GM12878 (cell line): ENCODE data around the gene TNRC18. TPM values are rescaled to one million over a fixed set of nuclear protein-coding genes. Genes with fewer than 3 reads are reported as not detected.

Experiments
- ATAC-seq: fragments of 200-7000 bp; cut with Tn5 transposase; 3 replicates; pipeline ENCODE4 v1.9.1; 2020; ENCODE audit warnings: mild to moderate bottlenecking, moderate library complexity
- BruUV-seq: library from RNA; stranded (reverse); fragments of 400-500 nt; replicated peaks from 2 replicates; lab custom pipeline; 2021; lab: Mats Ljungman, UMichigan
- CTCF ChIA-PET: fragments of 300-600 bp; sonication (Branson Sonifier 250); formaldehyde crosslinking; extraction: SDS; loops from one replicate; lab custom pipeline; 2021; ENCODE audit warnings: inconsistent platforms; lab: Yijun Ruan, JAX
- POLR2A ChIA-PET: fragments of 350-600 bp; formaldehyde crosslinking; extraction: SDS; loops from one replicate; lab custom pipeline; 2021; ENCODE audit warnings: inconsistent platforms; lab: Charles Lee
- RAD21 ChIA-PET: fragments of 300-600 bp; sonication (Branson Sonifier 250); formaldehyde crosslinking; loops from one replicate; lab custom pipeline; 2023; ENCODE audit warnings: antibody characterized with exemption; ENCODE audit not compliant: unreplicated experiment; lab: Charles Lee
- SMC1A ChIA-PET: fragments of 300-600 bp; sonication (Branson Sonifier 250); formaldehyde crosslinking; loops from one replicate; lab custom pipeline; 2023; ENCODE audit not compliant: unreplicated experiment, uncharacterized antibody; lab: Charles Lee
- DNase-seq: peaks from one replicate; pipeline ENCODE4 v3.0.0-alpha.2; 2011; ENCODE audit warnings: low read depth, low spot score
- FAIRE-seq: peaks from 3 replicates; lab custom pipeline; 2011; peaks lifted over from hg19 to GRCh38; lab: Jason Lieb, UNC
- H2AFZ ChIP-seq: 2 replicates; pipeline ENCODE4 v1.6.0; 2011; ENCODE audit warnings: low read depth, low read length, control low read depth; ENCODE audit not compliant: control insufficient read depth
- H3K27ac ChIP-seq: 2 replicates; pipeline ENCODE4 v1.5.1; 2011; ENCODE audit warnings: control low read depth; ENCODE audit not compliant: control insufficient read depth, insufficient read depth
- H3K27me3 ChIP-seq, 2 experiments: replicated peaks in 1 of 2; 2 replicates each; pipeline versions ENCODE4 v1.6.0 to v1.6.1; 2011; ENCODE audit warnings: low read length in 1 of 2; ENCODE audit not compliant: control insufficient read depth in 2 of 2, insufficient read depth in 2 of 2
- H3K36me3 ChIP-seq, 2 experiments: 2 replicates each; pipeline ENCODE4 v1.5.1; 2011; ENCODE audit warnings: low read length in 1 of 2; ENCODE audit not compliant: control insufficient read depth in 2 of 2, insufficient read depth in 2 of 2
- H3K4me1 ChIP-seq: 2 replicates; pipeline ENCODE4 v1.6.1; 2011; ENCODE audit warnings: mild to moderate bottlenecking, low read length, moderate library complexity, mixed read lengths; ENCODE audit not compliant: control insufficient read depth, insufficient read depth
- H3K4me2 ChIP-seq: 2 replicates; pipeline ENCODE4 v1.6.0; 2011; ENCODE audit warnings: control low read depth; ENCODE audit not compliant: control insufficient read depth, insufficient read depth
- H3K4me3 ChIP-seq: fragments of 200-600 bp; sonication (generic); 2 replicates; pipeline ENCODE4 v1.5.1; 2016
- H3K79me2 ChIP-seq: 2 replicates; pipeline ENCODE4 v1.6.0; 2011; ENCODE audit warnings: low read length; ENCODE audit not compliant: control insufficient read depth, insufficient read depth
- H3K9ac ChIP-seq: 2 replicates; pipeline ENCODE4 v1.8.0; 2011; ENCODE audit warnings: low read length, control low read depth, mixed read lengths; ENCODE audit not compliant: control insufficient read depth, insufficient read depth
- H3K9me3 ChIP-seq: replicated peaks from 3 replicates; pipeline ENCODE4 v1.5.1; 2011; ENCODE audit warnings: mild to moderate bottlenecking, low read length; ENCODE audit not compliant: control insufficient read depth, insufficient read depth
- H4K20me1 ChIP-seq: 2 replicates; pipeline ENCODE4 v1.6.0; 2011; ENCODE audit not compliant: control insufficient read depth, insufficient read depth
- CREM ChIP-seq: IDR thresholded peaks from 2 replicates; pipeline ENCODE4 v1.6.1; 2014; ENCODE audit warnings: antibody characterized with exemption, low read depth
- HDAC2 ChIP-seq: fragments of 200-600 bp; sonication (generic); IDR thresholded peaks from 2 replicates; pipeline ENCODE4 v1.6.1; 2017
- MTA3 ChIP-seq: IDR thresholded peaks from 2 replicates; pipeline ENCODE4 v1.6.1; 2012; ENCODE audit warnings: low read length, inconsistent platforms, borderline replicate concordance
- POLR2AphosphoS2 ChIP-seq: IDR thresholded peaks from 2 replicates; pipeline ENCODE4 v1.6.1; 2011; ENCODE audit warnings: low read depth, mild to moderate bottlenecking, low read length, improper control_type of control experiment, moderate library complexity
- RAD51 ChIP-seq: fragments of 450-650 bp; IDR thresholded peaks from 2 replicates; pipeline ENCODE4 v1.6.1; 2016; ENCODE audit warnings: moderate library complexity, mild to moderate bottlenecking, inconsistent platforms
- SREBF1 ChIP-seq: IDR thresholded peaks from 2 replicates; pipeline ENCODE4 v1.6.1; 2012; ENCODE audit warnings: mild to moderate bottlenecking, low read length
- SRF ChIP-seq, 2 experiments: IDR thresholded peaks; 2 replicates each; pipeline ENCODE4 v1.6.1; 2011; ENCODE audit warnings: low read depth in 2 of 2, low read length in 2 of 2, mild to moderate bottlenecking in 1 of 2, moderate library complexity in 1 of 2
- WRNIP1 ChIP-seq: IDR thresholded peaks from 2 replicates; pipeline ENCODE4 v1.6.1; 2011; ENCODE audit warnings: low read depth, low read length, improper control_type of control experiment, borderline replicate concordance
- WGBS: methylation state at CpG from one replicate; pipeline ENCODE4 v1.1.6; 2016; ENCODE audit warnings: low lambda C conversion rate; ENCODE audit not compliant: insufficient replicate concordance, insufficient coverage; ENCODE audit errors: missing lambda C conversion rate; 5-methylcytosine and 5-hydroxymethylcytosine counted together
- in situ Hi-C: fragments of 300-500 bp; cut with MboI; formaldehyde crosslinking; loops from 9 replicates; pipeline ENCODE4 v1.14.3; 2018; ENCODE audit warnings: mixed read lengths
- intact Hi-C: fragments of 100-400 bp; cut with micrococcal nuclease; formaldehyde crosslinking; loops from one replicate; pipeline ENCODE4 v1.14.2; 2022; ENCODE audit not compliant: unreplicated experiment
- polyA plus RNA-seq, 11 experiments: library from polyadenylated mRNA; depleted of rRNA in 4 of 11; unstranded in 6 of 11; stranded (reverse) in 5 of 11; fragments of >200 nt; fragmentation: Nextera tagmentation in 4 of 11; fragmentation: Illumina TruSeq in 1 of 11; extraction: Ambion mirVana in 4 of 11; extraction: Trizol in 1 of 11; gene quantifications; 1 replicate in 1 of 11; 2 replicates in 10 of 11; pipeline versions ENCODE4 v1.2.1 to v1.2.3, GENCODE V29; 2011 to 2016; ENCODE audit warnings: inconsistent platforms in 2 of 11, missing spikeins in 2 of 11, low read depth in 1 of 11
- total RNA-seq, 4 experiments: library from RNA; depleted of rRNA in 3 of 4; stranded (reverse); fragments of >200 nt in 3 of 4; fragmentation: Illumina TruSeq in 1 of 4; extraction: Trizol in 1 of 4; gene quantifications; 2 replicates each; pipeline versions ENCODE4 v1.2.1 to v1.2.3, GENCODE V29; 2013 to 2021
- TF ChIP-seq, protein P1 (sequence below): IDR thresholded peaks from 2 replicates; pipeline ENCODE4 v1.6.1; 2012; ENCODE audit warnings: low read depth, low read length, improper control_type of control experiment
- TF ChIP-seq, protein P2 (sequence below): fragments of 450-650 bp; formaldehyde crosslinking; IDR thresholded peaks from 2 replicates; pipeline ENCODE4 v1.5.0; 2022; ENCODE audit warnings: mild to moderate bottlenecking, missing genetic modification characterization
- TF ChIP-seq, protein P3 (sequence below): IDR thresholded peaks from 2 replicates; pipeline ENCODE4 v1.6.1; 2011; ENCODE audit warnings: borderline replicate concordance, low read depth, mild to moderate bottlenecking, moderate library complexity, mixed read lengths, low read length; ENCODE audit not compliant: insufficient read depth; ENCODE audit errors: extremely low read length
- TF ChIP-seq, protein P4 (sequence below): fragments of 450-650 bp; IDR thresholded peaks from 2 replicates; pipeline ENCODE4 v1.6.1; 2014; ENCODE audit warnings: mild to moderate bottlenecking
- TF ChIP-seq, protein P5 (sequence below): IDR thresholded peaks from 2 replicates; pipeline ENCODE4 v1.6.1; 2012; ENCODE audit warnings: improper control_type of control experiment, low read depth, low read length; ENCODE audit not compliant: insufficient replicate concordance

TNRC18 gene
- total and polyA plus RNA-seq, 10 of the 15 experiments (the other 5 are each of a cell fraction or from before 2014, with no cell fraction given), result 0.02 to 31.7 (median 5.4) TPM

DNA sequence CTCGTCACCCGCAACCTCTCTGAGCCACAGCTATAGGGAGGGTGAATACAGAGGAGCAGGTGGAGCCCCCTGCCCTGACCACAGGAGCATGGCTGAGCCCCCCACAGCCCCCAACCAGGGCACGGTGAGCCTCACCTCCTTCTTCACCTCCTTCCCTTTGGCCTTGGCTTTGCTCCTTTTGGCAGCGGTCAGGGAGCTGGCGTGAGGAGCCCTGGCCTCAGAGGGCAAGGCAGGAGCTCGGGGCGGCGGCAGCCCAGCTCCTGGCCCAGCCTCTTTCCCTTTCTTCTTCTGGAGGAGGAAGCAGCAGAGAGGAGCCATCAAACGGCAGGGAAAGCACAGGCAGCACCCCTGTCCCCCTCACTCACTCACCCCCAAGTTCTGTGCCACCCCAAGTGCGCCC is 98.7 kb downstream of the TNRC18 start:
- POLR2A ChIA-PET, result no interaction called here
- RAD21 ChIA-PET, result no interaction called here
- ATAC-seq, result no peak
- no peaks in the 10 kb centered on the region for H4K20me1 ChIP-seq
- no peak overlapping the region for H3K9ac ChIP-seq
- H3K4me3 ChIP-seq, result no peak overlapping the region
- CTCF ChIA-PET, result interaction anchor here (0.6 kb wide), 1 partner anchor 85 kb away, joined by 3 read pairs; no protein-coding TSS in a partner anchor
- H3K36me3 ChIP-seq, result peaks cover 0 to 1% of the 10 kb centered on the region in 2 experiments; a peak in 2 of 4 replicates
- no peak for FAIRE-seq
- no peaks in the 10 kb centered on the region; the same call in 2 of the 3 replicates for H3K9me3 ChIP-seq
- no peaks in the 10 kb centered on the region for H3K79me2 ChIP-seq
- intact Hi-C loops (no loop called here), in situ Hi-C loops (no loop called here)
- H3K27me3 ChIP-seq, result no peaks in the 10 kb centered on the region
- SMC1A ChIA-PET, result no interaction called here
- no peak overlapping the region for H3K4me2 ChIP-seq
- WGBS, result 96% methylated on average over 10 of the region's 10 CpGs
- no TSS peak for BruUV-seq
- H3K4me1 ChIP-seq, result no peaks in the 10 kb centered on the region
- no peak overlapping the region for H3K27ac ChIP-seq
- DNase-seq, result no peak
- no peak overlapping the region for H2AFZ ChIP-seq
- TF ChIP-seq, protein P1, sequence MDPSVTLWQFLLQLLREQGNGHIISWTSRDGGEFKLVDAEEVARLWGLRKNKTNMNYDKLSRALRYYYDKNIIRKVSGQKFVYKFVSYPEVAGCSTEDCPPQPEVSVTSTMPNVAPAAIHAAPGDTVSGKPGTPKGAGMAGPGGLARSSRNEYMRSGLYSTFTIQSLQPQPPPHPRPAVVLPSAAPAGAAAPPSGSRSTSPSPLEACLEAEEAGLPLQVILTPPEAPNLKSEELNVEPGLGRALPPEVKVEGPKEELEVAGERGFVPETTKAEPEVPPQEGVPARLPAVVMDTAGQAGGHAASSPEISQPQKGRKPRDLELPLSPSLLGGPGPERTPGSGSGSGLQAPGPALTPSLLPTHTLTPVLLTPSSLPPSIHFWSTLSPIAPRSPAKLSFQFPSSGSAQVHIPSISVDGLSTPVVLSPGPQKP, result no peak
- TF ChIP-seq, protein P2, sequence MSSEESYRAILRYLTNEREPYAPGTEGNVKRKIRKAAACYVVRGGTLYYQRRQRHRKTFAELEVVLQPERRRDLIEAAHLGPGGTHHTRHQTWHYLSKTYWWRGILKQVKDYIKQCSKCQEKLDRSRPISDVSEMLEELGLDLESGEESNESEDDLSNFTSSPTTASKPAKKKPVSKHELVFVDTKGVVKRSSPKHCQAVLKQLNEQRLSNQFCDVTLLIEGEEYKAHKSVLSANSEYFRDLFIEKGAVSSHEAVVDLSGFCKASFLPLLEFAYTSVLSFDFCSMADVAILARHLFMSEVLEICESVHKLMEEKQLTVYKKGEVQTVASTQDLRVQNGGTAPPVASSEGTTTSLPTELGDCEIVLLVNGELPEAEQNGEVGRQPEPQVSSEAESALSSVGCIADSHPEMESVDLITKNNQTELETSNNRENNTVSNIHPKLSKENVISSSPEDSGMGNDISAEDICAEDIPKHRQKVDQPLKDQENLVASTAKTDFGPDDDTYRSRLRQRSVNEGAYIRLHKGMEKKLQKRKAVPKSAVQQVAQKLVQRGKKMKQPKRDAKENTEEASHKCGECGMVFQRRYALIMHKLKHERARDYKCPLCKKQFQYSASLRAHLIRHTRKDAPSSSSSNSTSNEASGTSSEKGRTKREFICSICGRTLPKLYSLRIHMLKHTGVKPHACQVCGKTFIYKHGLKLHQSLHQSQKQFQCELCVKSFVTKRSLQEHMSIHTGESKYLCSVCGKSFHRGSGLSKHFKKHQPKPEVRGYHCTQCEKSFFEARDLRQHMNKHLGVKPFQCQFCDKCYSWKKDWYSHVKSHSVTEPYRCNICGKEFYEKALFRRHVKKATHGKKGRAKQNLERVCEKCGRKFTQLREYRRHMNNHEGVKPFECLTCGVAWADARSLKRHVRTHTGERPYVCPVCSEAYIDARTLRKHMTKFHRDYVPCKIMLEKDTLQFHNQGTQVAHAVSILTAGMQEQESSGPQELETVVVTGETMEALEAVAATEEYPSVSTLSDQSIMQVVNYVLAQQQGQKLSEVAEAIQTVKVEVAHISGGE (CRISPR knock-in tag), result no peak
- TF ChIP-seq MTA3 (no peak), SRF (IDR thresholded peaks at IDR 0.05; ENCODE audit: low read depth in 2 of 2, low read length in 2 of 2) (no peak), RAD51 (no peak), CREM (no peak), SREBF1 (no peak), POLR2AphosphoS2 (no peak), HDAC2 (no peak), WRNIP1 (no peak)
- TF ChIP-seq, protein P3, sequence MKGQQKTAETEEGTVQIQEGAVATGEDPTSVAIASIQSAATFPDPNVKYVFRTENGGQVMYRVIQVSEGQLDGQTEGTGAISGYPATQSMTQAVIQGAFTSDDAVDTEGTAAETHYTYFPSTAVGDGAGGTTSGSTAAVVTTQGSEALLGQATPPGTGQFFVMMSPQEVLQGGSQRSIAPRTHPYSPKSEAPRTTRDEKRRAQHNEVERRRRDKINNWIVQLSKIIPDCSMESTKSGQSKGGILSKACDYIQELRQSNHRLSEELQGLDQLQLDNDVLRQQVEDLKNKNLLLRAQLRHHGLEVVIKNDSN, result no peak
- TF ChIP-seq, protein P4, sequence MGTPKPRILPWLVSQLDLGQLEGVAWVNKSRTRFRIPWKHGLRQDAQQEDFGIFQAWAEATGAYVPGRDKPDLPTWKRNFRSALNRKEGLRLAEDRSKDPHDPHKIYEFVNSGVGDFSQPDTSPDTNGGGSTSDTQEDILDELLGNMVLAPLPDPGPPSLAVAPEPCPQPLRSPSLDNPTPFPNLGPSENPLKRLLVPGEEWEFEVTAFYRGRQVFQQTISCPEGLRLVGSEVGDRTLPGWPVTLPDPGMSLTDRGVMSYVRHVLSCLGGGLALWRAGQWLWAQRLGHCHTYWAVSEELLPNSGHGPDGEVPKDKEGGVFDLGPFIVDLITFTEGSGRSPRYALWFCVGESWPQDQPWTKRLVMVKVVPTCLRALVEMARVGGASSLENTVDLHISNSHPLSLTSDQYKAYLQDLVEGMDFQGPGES, result no peak
- TF ChIP-seq, protein P5, sequence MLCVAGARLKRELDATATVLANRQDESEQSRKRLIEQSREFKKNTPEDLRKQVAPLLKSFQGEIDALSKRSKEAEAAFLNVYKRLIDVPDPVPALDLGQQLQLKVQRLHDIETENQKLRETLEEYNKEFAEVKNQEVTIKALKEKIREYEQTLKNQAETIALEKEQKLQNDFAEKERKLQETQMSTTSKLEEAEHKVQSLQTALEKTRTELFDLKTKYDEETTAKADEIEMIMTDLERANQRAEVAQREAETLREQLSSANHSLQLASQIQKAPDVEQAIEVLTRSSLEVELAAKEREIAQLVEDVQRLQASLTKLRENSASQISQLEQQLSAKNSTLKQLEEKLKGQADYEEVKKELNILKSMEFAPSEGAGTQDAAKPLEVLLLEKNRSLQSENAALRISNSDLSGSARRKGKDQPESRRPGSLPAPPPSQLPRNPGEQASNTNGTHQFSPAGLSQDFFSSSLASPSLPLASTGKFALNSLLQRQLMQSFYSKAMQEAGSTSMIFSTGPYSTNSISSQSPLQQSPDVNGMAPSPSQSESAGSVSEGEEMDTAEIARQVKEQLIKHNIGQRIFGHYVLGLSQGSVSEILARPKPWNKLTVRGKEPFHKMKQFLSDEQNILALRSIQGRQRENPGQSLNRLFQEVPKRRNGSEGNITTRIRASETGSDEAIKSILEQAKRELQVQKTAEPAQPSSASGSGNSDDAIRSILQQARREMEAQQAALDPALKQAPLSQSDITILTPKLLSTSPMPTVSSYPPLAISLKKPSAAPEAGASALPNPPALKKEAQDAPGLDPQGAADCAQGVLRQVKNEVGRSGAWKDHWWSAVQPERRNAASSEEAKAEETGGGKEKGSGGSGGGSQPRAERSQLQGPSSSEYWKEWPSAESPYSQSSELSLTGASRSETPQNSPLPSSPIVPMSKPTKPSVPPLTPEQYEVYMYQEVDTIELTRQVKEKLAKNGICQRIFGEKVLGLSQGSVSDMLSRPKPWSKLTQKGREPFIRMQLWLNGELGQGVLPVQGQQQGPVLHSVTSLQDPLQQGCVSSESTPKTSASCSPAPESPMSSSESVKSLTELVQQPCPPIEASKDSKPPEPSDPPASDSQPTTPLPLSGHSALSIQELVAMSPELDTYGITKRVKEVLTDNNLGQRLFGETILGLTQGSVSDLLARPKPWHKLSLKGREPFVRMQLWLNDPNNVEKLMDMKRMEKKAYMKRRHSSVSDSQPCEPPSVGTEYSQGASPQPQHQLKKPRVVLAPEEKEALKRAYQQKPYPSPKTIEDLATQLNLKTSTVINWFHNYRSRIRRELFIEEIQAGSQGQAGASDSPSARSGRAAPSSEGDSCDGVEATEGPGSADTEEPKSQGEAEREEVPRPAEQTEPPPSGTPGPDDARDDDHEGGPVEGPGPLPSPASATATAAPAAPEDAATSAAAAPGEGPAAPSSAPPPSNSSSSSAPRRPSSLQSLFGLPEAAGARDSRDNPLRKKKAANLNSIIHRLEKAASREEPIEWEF, result no peak
